Gastroesophageal sphincter (tissue), 4 donors: ENCODE results near the gene OR2V1. TPM values are rescaled to one million over a fixed set of nuclear protein-coding genes. Genes with fewer than 3 reads are reported as not detected.

ENCODE experiments used
- ATAC-seq: fragments of 150-250 bp; one replicate; pipeline ENCODE4 v1.9.1; 2016; ENCODE audit warnings: mild to moderate bottlenecking, moderate library complexity
- H3K27ac ChIP-seq, 4 donors: fragments of 200-600 bp; sonication (generic) in 3 of 4; 1 replicate in 3 of 4; 2 replicates in 1 of 4; pipeline ENCODE4 v1.5.1; 2016 to 2019
- H3K27me3 ChIP-seq: fragments of 200-600 bp; sonication (generic); one replicate; pipeline ENCODE4 v1.5.1; 2019
- H3K36me3 ChIP-seq, 2 donors: fragments of 200-600 bp; sonication (generic); one replicate each; pipeline ENCODE4 v1.5.1; 2019; ENCODE audit warnings: control low read depth in 1 of 2
- H3K4me1 ChIP-seq, 3 donors: fragments of 200-600 bp; sonication (generic); 1 replicate in 2 of 3; 2 replicates in 1 of 3; pipeline ENCODE4 v1.5.1; 2016 to 2019; ENCODE audit warnings: control low read depth in 2 of 3
- H3K4me3 ChIP-seq, 2 donors: fragments of 200-600 bp; sonication (generic); one replicate each; pipeline ENCODE4 v1.5.1; 2019; ENCODE audit warnings: mild to moderate bottlenecking in 1 of 2, moderate library complexity in 1 of 2
- H3K9me3 ChIP-seq, 3 donors: fragments of 200-600 bp; sonication (generic); one replicate each; pipeline ENCODE4 v1.5.1; 2017 to 2019; ENCODE audit warnings: control low read depth in 2 of 3
- EP300 ChIP-seq: sonication (generic); formaldehyde crosslinking; IDR thresholded peaks from one replicate; pipeline ENCODE4 v1.6.1; 2017; ENCODE audit warnings: antibody characterized with exemption, mild to moderate bottlenecking
- POLR2A ChIP-seq, 2 donors: fragments of 450-650 bp; IDR thresholded peaks; one replicate each; pipeline ENCODE4 v1.6.1; 2017; ENCODE audit warnings: antibody characterized with exemption in 2 of 2, mild to moderate bottlenecking in 2 of 2, moderate library complexity in 1 of 2
- POLR2AphosphoS5 ChIP-seq: sonication (generic); formaldehyde crosslinking; IDR thresholded peaks from one replicate; pipeline ENCODE4 v1.6.1; 2017; ENCODE audit warnings: antibody characterized with exemption
- WGBS, 2 donors: methylation state at CpG; one replicate each; pipeline ENCODE4 v1.1.5; 2018; ENCODE audit warnings: low coverage in 1 of 2; 5-methylcytosine and 5-hydroxymethylcytosine counted together
- total RNA-seq, 4 donors: library from RNA; depleted of rRNA; stranded (reverse); fragments of >200 nt; gene quantifications; one replicate each; pipeline ENCODE4 v1.1.0, GENCODE V29; 2016
- TF ChIP-seq, protein P1 (sequence below), 4 experiments: fragments of 200-600 bp in 2 of 4; fragments of 450-650 bp in 2 of 4; sonication (generic) in 1 of 4; IDR thresholded peaks; one replicate each; pipeline ENCODE4 v1.5.1; 2017 to 2019; ENCODE audit warnings: antibody characterized with exemption in 4 of 4, mild to moderate bottlenecking in 2 of 4, moderate library complexity in 2 of 4

Gene OR2V1
- total RNA-seq, 4 donors from 2014 or later, result 0.12 TPM; not detected in 3

DNA sequence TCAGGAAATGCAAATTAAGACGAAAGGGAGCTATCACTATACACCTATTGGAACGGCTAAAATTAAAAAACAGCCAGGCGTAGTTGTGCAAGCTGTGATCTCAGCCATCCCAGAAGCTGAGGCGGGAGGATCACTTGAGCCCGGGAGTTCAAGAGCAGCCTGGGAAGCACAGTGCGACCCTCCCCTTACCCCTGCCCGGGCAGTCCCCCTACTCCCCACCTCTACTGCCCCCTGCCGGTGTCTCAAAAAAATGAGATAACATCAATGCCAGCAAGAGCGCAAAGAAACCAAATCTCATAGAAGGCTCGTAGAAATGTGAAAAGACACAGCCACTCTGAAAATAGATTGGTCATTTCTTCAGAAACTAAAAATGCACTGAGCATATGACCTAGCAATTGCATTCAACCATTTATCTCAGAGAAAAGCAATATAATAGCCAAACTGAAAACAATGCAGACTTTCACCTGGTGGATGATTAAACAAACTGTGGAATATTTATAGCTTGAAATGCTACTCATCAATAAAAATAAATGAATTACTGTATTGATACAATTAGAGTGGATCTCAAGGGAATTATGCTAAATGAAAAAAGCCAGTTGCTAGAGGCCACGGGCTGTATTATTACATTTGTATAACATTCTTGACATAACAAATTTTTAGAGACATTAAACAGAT, 37.0 kb upstream of the OR2V1 start:
- Histone ChIP-seq H3K36me3 (no peaks in the 10 kb centered on the region), H3K4me3 (no peak overlapping the region), H3K4me1 (peaks cover 0 to 11% (median 0%) of the 10 kb centered on the region in 3 donors), H3K27me3 (peaks cover 98% of the 10 kb centered on the region), H3K27ac (no peak overlapping the region), H3K9me3 (no peaks in the 10 kb centered on the region)
- no peak for ATAC-seq
- WGBS, 2 donors, result 9 to 10% methylated on average over 9 to 11 of the region's 11 CpGs
- TF ChIP-seq, protein P1, sequence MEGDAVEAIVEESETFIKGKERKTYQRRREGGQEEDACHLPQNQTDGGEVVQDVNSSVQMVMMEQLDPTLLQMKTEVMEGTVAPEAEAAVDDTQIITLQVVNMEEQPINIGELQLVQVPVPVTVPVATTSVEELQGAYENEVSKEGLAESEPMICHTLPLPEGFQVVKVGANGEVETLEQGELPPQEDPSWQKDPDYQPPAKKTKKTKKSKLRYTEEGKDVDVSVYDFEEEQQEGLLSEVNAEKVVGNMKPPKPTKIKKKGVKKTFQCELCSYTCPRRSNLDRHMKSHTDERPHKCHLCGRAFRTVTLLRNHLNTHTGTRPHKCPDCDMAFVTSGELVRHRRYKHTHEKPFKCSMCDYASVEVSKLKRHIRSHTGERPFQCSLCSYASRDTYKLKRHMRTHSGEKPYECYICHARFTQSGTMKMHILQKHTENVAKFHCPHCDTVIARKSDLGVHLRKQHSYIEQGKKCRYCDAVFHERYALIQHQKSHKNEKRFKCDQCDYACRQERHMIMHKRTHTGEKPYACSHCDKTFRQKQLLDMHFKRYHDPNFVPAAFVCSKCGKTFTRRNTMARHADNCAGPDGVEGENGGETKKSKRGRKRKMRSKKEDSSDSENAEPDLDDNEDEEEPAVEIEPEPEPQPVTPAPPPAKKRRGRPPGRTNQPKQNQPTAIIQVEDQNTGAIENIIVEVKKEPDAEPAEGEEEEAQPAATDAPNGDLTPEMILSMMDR (IDR thresholded peaks at IDR 0.05), result no peak
- TF ChIP-seq POLR2AphosphoS5 (no peak), POLR2A (IDR thresholded peaks at IDR 0.05) (no peak), EP300 (no peak)

DNA sequence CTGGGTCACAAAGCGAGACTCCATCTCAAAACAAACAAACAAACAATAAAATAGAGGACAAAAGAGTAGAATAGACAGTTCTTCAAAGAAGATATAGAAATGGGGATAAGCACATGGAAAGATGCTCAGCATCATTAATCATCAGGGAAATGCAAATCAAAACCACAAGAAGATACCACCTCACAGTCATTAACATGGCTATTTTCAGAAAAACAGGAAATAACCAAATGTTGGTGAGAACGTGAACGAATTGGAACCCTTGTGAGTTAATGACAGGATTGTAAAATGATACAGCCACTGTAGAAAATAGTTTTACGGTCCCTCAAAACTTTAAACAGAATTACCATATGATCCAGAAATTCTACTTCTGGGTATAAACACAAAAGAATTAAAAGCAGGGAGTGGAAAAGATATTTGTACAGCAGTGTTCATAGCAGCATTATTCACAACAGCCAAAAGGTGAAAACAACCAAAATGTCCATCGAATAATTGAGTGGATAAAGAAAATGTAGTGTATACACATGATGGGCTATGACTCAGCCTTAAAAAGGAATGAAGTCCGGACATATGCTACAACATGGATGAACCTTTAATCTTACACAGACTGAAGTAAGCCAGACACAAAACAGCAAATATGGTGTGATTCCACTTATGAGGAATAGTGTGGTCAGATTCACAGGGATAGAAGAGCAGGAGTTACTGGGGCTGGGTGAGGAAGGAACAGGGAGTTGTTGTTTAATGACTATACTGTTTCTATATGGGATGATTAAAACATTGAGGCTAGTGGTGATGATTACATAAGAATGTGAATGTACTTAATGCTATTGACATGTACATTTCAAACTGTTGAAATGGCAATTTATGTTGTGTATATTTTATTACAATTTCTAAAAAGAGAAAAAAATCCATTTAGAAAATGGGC, 36.1 kb upstream of the OR2V1 start:
- Histone ChIP-seq H3K4me3 (no peak overlapping the region), H3K27ac (no peak overlapping the region), H3K9me3 (no peaks in the 10 kb centered on the region), H3K27me3 (peaks cover 96% of the 10 kb centered on the region), H3K4me1 (peaks cover 0 to 9% (median 0%) of the 10 kb centered on the region in 3 donors), H3K36me3 (no peaks in the 10 kb centered on the region)
- ATAC-seq, result no peak
- WGBS, 2 donors, result 63 to 65% methylated on average over 5 to 6 of the region's 6 CpGs
- TF ChIP-seq POLR2AphosphoS5, result no peak
- TF ChIP-seq EP300, result no peak
- no peak for TF ChIP-seq POLR2A (IDR thresholded peaks at IDR 0.05)
- TF ChIP-seq, protein P1 (IDR thresholded peaks at IDR 0.05), result no peak

DNA sequence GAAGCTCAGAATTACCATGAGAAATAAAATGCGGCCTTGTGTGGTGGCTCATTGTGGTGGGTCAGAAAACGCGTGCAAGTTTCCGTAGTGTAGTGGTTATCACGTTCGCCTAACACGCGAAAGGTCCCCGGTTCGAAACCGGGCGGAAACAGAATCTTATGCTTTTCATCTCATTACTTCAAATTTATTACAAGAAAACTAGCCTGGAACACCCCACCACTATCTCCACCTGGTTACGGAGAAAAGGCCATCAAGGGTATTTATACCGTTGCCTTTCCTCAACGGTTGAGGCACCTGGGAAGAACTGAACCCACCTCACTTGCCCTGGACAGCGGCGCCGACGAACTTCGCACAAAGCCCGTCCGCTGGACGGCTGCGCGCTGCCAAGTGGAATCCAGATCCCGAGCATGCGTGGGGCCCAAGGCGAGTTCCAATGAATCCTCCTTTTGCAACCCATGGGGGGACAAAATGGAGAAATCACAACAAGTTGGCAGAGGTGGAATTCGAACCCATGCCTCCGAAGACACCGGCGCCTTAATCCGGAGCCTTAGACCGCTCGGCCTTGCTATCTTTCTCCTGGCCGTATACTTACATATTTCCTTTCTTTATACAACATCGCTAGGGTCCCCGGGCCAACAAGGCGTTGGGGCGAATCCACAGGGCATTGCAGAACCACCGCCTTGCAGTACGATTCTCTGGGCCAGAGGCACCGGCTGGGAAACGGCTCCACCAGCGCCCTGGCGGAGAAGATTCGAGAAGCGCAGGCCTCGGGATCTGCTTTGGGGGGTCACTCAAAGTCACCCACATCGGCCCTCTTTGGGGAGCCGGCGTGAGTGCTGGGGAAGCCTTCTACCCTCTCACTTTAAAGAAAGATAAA, 33.3 kb upstream of the OR2V1 start:
- TF ChIP-seq POLR2AphosphoS5 (no peak), EP300 (no peak), POLR2A (IDR thresholded peaks at IDR 0.05) (no peak)
- TF ChIP-seq, protein P1 (IDR thresholded peaks at IDR 0.05), result no peak
- 14 to 16% methylated on average over 5 to 13 of the region's 52 CpGs for WGBS, 2 donors
- peaks cover 0 to 19% (median 3%) of the 10 kb centered on the region in 3 donors for H3K4me1 ChIP-seq
- ATAC-seq, result no peak
- peaks cover 68% of the 10 kb centered on the region for H3K27me3 ChIP-seq
- H3K27ac ChIP-seq, result no peak overlapping the region
- H3K4me3 ChIP-seq, result no peak overlapping the region
- H3K9me3 ChIP-seq, result no peaks in the 10 kb centered on the region
- H3K36me3 ChIP-seq, result no peaks in the 10 kb centered on the region

DNA sequence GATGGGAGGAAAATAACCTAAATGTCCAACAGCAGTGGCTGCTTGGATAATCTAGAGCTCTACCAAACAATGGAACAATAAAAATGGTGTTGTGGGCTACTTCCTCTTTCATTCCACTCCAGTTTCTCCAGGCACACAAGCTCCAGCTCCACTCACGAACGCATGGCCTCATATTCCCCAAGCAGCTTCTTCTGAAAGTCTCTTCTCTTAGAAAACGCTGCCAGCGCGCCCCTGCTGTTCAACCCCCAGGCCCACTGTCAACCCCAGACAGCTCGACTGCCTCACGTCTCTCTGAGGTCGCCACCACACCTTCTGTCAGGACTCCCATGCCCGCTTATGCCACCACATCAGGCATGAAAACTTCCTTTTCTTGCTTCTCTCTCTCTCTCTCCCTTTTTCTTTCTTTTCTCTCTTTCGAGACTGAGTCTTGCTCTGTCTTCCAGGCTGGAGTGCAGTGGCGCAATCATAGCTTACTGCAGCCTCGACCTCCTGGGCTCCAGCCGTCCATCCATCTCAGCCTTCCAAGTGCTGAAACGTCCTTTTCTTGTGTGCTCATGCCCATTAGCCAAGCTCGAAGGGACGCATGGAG, 32.6 kb upstream of the OR2V1 start:
- H3K36me3 ChIP-seq, result no peaks in the 10 kb centered on the region
- no peaks in the 10 kb centered on the region for H3K9me3 ChIP-seq
- no peak overlapping the region for H3K27ac ChIP-seq
- peaks cover 62% of the 10 kb centered on the region for H3K27me3 ChIP-seq
- TF ChIP-seq EP300, result no peak
- TF ChIP-seq, protein P1 (IDR thresholded peaks at IDR 0.05), result no peak
- TF ChIP-seq POLR2A (IDR thresholded peaks at IDR 0.05), result no peak
- no peak for TF ChIP-seq POLR2AphosphoS5
- no peak overlapping the region for H3K4me3 ChIP-seq
- no peak for ATAC-seq
- H3K4me1 ChIP-seq, result peaks cover 0 to 21% (median 3%) of the 10 kb centered on the region in 3 donors
- WGBS, 2 donors, result 41 to 67% methylated on average over 4 to 13 of the region's 16 CpGs
